Body of pancreas (tissue), 4 donors: ENCODE measurements around the gene KANSL1L.

Source experiments
- CTCF ChIP-seq, 7 experiments: fragments of 450-650 bp in 4 of 7; fragments of 200-600 bp in 3 of 7; sonication (generic) in 3 of 7; IDR thresholded peaks; one replicate each; pipeline ENCODE4 v1.5.1; 2016 to 2019; ENCODE audit warnings: antibody characterized with exemption in 7 of 7
- POLR2A ChIP-seq, 3 donors: fragments of 450-650 bp; IDR thresholded peaks; one replicate each; pipeline ENCODE4 v1.6.1; 2016; ENCODE audit warnings: antibody characterized with exemption in 3 of 3, mild to moderate bottlenecking in 2 of 3

- TF ChIP-seq CTCF (IDR thresholded peaks at IDR 0.05) = peak; percentile 48 to 83 (median 75)
- TF ChIP-seq POLR2A (IDR thresholded peaks at IDR 0.05) = no peak
These were observed 28.1 kb upstream of the KANSL1L start for GRCh38 chr2:210199186-210199765.
